Fibroblast of lung (primary cell): Measurements from ENCODE around the gene JMJD4.

Source experiments
- CTCF ChIP-seq, 2 donors: IDR thresholded peaks in 1 of 2; conservative IDR thresholded peaks in 1 of 2; 1 replicate in 1 of 2; 2 replicates in 1 of 2; pipeline ENCODE4 v1.5.1; 2011 to 2012; ENCODE audit warnings: low read length in 2 of 2, control low read depth in 1 of 2, inconsistent platforms in 1 of 2, low read depth in 1 of 2, mild to moderate bottlenecking in 1 of 2
- EZH2 ChIP-seq: IDR thresholded peaks from 2 replicates; pipeline ENCODE4 v1.5.1; 2012; ENCODE audit warnings: low read length, control low read depth, mild to moderate bottlenecking; ENCODE audit errors: missing control alignments

- no peak for TF ChIP-seq CTCF (conservative IDR thresholded peaks at IDR 0.05 in 1 of 2, IDR thresholded peaks at IDR 0.05 in 1 of 2; ENCODE audit: low read depth in 1 of 2, low read length in 2 of 2)
- no peak for TF ChIP-seq EZH2
These were observed 28.9 kb upstream of the JMJD4 start for GRCh38 chr1:227764019-227764391.
